Cardiac septum (tissue), 1 donor: ENCODE data around the gene CACNA2D3. TPM values are rescaled to one million over a fixed set of nuclear protein-coding genes. Genes with fewer than 3 reads are reported as not detected.

ENCODE experiments used
- DNase-seq: peaks from one replicate; pipeline ENCODE4 v3.0.0-alpha.2; 2020; ENCODE audit warnings: low spot score
- intact Hi-C: fragments of 100-400 bp; cut with DNase I; formaldehyde crosslinking; loops from one replicate; pipeline ENCODE4 v1.14.0; 2022
- total RNA-seq: library from RNA; stranded (reverse); fragmentation: NEBNext Ultra II Directional; extraction: Animal tissue kit (Norgen Biotek cat#: 25700); gene quantifications from one replicate; pipeline ENCODE4 v1.2.1, GENCODE V29; 2021
- donor health status: DM: no; HTN: no; CAD: no.

The CACNA2D3 gene
- total RNA-seq, 1 donor from 2014 or later = 11.3 TPM

GRCh38 chr3:54164192-54164975 lies 42.0 kb downstream of the CACNA2D3 start:
- no peak for DNase-seq
- intact Hi-C loops = no loop called here

GRCh38 chr3:54165865-54166264 lies 43.5 kb downstream of the CACNA2D3 start:
- intact Hi-C loops = no loop called here
- no peak for DNase-seq

DNA sequence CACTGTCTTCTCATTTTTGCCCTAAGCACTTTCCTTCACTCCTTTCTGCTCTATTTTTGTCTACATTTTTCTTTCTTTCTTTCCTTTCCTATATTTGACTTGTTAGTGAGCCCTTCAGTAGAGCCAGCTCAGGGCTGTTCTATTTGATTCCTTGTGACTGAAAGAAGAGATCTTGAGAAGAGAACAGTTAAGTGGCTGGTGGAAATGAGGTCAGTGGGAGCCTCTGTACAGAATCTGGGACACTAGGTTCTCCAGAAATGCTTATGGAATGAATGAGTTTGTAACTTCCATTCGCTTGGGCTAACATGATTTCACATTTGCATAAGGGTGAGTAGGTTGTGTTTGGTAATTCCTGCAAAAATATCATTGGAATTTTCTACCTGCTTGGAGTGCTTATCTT lies 45.6 kb downstream of the CACNA2D3 start:
- DNase-seq = no peak
- intact Hi-C loops = no loop called here

DNA sequence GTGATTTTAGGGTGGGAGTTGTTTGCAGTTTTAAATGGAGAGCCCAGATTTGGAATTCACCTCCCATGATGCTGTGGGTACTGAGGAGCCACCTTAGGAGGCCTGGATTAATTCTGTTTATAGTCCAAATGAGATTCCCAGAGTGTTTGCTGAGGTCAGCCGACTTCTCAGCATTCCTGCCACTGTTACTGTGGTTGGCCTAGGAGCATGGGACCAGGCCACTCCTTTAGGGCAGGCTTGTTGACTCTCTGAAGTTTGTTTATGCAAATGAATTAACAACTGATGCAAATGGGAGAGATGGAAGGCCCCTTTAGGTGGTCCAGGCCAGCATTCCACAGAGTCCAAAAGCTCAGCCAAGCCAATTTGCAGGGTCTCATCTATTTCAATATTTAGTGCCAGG lies 46.1 kb downstream of the CACNA2D3 start:
- no peak for DNase-seq
- intact Hi-C loops = no loop called here

GRCh38 chr3:54169524-54169923 lies 47.2 kb downstream of the CACNA2D3 start:
- no peak for DNase-seq
- intact Hi-C loops = no loop called here

DNA sequence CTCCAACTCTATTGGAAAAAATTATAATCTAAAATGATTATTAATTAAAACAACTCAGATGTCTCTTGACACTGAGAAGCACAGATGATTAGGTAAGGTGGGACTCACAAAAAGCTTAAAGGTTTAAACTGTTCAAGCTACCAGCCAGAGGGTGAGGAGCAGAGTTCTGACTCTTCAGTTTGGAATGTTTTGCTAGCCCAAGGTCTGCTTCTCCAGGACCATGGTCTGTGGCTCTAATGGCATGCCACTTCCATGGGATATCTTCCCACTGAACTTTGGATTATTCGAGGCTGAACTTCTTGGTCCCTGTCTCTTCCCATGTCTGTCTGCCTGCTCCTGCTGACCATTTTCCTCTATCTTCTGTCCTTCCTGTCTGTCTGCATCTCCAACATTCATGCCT lies 49.2 kb downstream of the CACNA2D3 start:
- DNase-seq = no peak
- intact Hi-C loops = no loop called here

- intact Hi-C loops = no loop called here
- DNase-seq = no peak
Measured at GRCh38 chr3:54171951-54172350, 49.6 kb downstream of the CACNA2D3 start.

DNA sequence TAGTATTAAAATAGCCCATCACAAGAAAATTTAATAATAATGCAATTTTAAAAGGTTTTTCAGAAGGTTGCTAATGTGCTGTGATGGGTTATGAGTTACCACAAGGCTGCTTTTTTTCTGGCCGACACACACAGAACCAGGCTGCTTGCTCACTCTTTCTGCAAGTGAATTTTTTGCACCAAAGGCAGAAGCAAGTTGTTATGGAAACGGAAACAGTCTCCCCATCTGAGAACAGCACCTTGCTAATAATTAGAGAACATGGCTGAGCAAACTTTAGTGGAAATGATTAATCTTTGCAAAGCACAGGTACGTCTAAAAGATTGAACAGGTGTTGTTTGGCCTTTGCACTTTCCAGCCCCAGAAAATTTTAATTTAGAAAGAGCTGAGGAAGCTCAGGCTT lies 51.0 kb downstream of the CACNA2D3 start:
- intact Hi-C loops = no loop called here
- DNase-seq = no peak

- no peak for DNase-seq
- intact Hi-C loops = no loop called here
Measured at GRCh38 chr3:54176106-54176505, 53.8 kb downstream of the CACNA2D3 start.

DNA sequence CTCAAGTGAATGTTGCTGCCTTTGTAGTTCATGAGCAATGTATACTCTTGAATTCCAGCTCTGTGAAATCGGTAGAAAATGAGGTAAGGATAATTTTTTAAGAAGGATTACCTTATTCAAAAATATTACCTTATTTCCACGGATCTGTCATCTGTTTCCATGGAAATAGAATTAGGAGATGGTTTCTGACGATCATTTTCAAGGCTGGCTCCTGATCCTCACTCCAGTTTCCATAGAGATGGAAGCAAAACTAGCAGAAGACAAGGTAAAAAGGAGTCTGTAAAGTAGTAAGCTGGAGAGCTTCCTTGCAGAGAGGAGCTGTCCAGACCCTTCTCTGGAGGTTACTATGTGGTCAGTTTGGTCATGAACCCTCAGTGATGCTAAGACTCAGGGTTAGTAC lies 55.5 kb downstream of the CACNA2D3 start:
- no peak for DNase-seq
- intact Hi-C loops = no loop called here

- intact Hi-C loops = no loop called here
- DNase-seq = no peak
Measured at GRCh38 chr3:54178376-54178775, 56.0 kb downstream of the CACNA2D3 start.

GRCh38 chr3:54180921-54181320 lies 58.6 kb downstream of the CACNA2D3 start:
- intact Hi-C loops = no loop called here
- no peak for DNase-seq

DNA sequence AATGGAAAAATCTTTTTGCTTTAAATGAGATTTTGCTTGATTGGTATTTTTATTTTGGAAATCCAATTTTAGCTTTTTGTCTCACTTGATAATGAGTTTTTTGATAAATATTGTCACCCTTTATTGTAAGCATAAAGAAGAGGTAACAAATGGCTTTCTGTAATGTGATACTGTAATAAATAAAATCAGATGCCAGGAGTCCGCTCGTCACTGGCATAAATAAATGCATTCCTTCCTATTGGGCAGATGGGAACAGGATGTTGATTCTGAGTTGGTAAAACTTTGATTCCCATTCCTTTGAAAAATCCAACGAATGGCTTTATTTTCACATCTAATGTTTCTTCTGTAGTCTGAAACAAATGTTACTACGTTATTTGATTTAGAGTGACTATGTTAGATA lies 59.9 kb downstream of the CACNA2D3 start:
- DNase-seq = no peak
- intact Hi-C loops = no loop called here

GRCh38 chr3:54185740-54186139 lies 63.4 kb downstream of the CACNA2D3 start:
- no peak for DNase-seq
- intact Hi-C loops = no loop called here

DNA sequence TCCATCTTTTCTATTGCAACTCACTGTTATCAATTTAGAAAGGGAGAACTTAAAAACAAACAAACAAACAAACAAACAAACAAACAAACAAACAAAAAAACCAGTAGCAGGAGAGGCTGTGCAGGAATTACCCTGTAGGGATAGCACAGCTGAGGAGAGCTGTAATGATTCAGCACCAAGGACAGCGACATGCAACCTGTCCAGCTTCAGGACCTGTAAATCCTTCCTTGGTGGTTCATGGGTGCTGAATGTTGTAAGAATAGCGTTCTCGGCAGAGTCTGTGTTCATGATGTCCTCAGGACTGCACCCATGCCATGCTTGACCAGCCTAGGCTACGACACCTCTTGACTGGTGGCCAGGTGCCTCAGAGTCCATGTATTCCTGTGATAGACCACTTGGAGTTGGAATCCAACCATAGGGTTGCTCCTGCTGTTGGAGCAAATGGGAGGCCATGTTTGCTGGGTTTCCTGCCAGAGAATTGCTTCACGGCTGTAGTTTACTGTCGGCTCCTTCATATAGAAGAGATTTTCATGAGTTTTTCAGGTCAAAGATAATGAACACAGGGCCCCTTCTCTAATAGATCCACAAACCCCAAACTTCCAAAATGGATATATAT lies 65.9 kb downstream of the CACNA2D3 start:
- intact Hi-C loops = no loop called here
- no peak for DNase-seq

GRCh38 chr3:54191220-54191619 lies 68.9 kb downstream of the CACNA2D3 start:
- DNase-seq = no peak
- intact Hi-C loops = no loop called here

DNA sequence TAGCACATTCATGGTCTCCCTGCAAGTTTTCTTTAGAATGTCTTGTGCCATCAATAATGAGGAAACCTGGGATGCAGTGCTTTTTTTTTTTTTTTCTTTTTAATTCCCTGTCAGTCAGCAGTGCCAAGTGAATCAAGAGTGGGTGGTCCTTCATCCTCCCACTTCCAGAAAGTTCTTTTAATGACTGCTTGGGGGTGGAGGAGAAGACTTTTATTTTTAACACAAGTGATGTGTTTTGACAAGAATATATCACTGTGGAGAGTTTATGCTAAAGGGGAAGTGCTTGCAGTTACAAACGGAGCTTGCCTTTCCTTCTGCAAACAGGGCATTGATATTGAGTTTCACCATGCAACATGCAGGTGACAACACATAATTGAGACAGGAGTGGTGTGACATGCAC lies 69.7 kb downstream of the CACNA2D3 start:
- DNase-seq = no peak
- intact Hi-C loops = no loop called here

DNA sequence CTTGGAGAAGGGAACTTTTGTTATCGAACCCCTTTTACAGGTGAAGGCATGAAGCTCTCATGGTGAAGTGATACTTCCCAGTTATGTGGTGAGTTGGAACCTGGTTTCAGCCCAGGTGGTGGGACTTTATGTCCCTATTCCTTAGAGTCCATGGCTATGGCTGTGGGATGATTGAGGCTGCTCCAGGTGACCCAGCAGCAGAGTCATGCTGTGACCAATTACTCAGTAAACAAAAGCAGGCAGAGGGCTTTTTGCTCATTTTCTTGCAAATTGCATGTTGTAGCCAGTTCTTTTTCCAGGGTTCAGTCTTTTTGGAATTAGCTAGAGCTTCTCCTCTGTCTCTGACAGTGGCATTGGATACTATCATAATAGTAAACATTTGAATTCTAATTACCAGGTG lies 70.7 kb downstream of the CACNA2D3 start:
- DNase-seq = no peak
- intact Hi-C loops = no loop called here

DNA sequence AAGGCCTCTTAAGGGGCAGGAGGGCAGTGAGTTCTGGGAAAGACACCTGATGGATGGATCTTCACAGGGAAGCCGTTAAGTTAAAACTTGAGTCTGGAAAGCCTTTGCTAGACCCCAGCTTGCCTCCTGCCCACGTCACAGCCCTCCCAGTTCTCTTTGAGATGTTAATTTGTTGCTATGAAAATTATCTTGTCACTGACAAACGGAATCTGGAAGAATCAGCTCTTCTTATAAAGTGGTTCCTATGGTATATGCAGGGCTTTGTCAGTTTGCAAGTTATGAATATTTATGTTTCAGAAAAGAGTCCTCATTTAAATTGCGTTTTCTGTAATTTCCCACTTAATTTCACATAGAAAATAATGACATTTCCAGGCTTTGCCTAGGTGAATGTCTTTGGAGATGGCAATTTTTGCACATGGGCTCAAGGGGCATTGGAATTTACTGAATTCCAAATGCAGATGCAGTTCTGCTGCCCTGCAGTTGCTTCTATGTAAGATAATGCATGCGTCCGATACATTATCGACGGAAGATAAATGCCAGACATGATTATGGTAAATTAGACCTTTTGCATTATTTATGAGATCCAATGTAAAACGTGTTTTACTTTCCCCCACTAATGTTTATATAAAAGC lies 74.1 kb downstream of the CACNA2D3 start:
- DNase-seq = no peak
- intact Hi-C loops = no loop called here

DNA sequence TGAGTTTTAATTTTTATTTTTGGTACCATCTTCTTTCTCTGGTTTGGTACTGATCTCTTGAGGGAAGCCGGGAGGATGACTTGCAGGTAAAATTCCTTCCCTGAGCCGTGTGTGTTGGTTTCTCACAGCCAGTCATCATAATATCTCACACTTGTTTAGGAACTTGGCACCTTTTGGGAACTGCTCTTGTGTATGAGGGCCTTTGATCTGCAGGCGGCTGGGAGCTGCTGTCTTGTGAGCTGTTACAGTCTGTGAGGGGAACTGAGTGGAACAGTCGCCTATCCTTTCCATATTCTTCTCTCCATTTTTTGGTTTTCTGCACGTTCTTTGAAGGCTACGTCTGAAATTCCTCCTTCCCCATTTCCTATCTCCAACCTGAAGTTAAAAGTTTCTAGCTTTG lies 75.2 kb downstream of the CACNA2D3 start:
- DNase-seq = no peak
- intact Hi-C loops = no loop called here

DNA sequence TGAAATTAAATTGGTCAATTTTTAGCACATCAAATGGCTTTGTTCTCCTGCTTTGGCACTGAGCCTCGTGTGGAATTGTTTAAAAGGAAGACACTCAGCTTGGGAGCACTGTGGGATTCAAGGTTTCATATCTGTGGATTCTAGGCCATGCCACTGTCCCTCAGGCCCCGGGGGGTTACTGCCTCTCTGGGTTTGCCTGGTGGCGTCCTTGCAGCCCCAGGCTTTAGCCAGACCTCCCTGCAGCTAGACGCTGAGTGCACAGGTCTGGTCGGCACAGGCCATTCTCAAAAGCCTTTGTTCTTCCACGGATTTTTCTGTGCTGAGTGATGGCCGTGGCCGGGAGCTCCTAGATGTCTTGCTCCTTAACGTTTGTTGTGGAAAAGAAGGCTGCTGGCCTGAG lies 76.2 kb downstream of the CACNA2D3 start:
- intact Hi-C loops = no loop called here
- no peak for DNase-seq
